Osteoblast (primary cell): ENCODE results near the gene DCST2. TPM values are rescaled to one million over a fixed set of nuclear protein-coding genes. Genes with fewer than 3 reads are reported as not detected.

ENCODE experiments used
- DNase-seq: peaks from one replicate; pipeline ENCODE4 v3.0.0; 2011; ENCODE audit warnings: low spot score, mixed read lengths; ENCODE audit not compliant: insufficient read length; ENCODE audit errors: missing footprints
- H2AFZ ChIP-seq: 2 replicates; pipeline ENCODE4 v1.6.0; 2011; ENCODE audit warnings: mild to moderate bottlenecking, low read length
- H3K27ac ChIP-seq: 2 replicates; pipeline ENCODE4 v1.5.1; 2011; ENCODE audit warnings: mild to moderate bottlenecking, low read depth, low read length, moderate library complexity
- H3K27me3 ChIP-seq: 2 replicates; pipeline ENCODE4 v1.6.0; 2012; ENCODE audit warnings: mild to moderate bottlenecking, control low read depth, inconsistent platforms, low read length, moderate library complexity; ENCODE audit not compliant: insufficient read depth
- H3K36me3 ChIP-seq: 2 replicates; pipeline ENCODE4 v1.5.1; 2011; ENCODE audit warnings: mild to moderate bottlenecking, low read length, control low read depth, moderate library complexity; ENCODE audit not compliant: insufficient read depth
- H3K4me1 ChIP-seq: 2 replicates; pipeline ENCODE4 v1.5.1; 2011; ENCODE audit warnings: mild to moderate bottlenecking, low read length, control low read depth, moderate library complexity; ENCODE audit not compliant: insufficient read depth
- H3K4me2 ChIP-seq: 2 replicates; pipeline ENCODE4 v1.6.0; 2011; ENCODE audit warnings: mild to moderate bottlenecking, low read length; ENCODE audit not compliant: insufficient read depth
- H3K4me3 ChIP-seq: fragments of 200-600 bp; sonication (generic); 3 replicates; pipeline ENCODE4 v1.5.1; 2012; ENCODE audit warnings: mild to moderate bottlenecking, low read length, inconsistent platforms; ENCODE audit not compliant: insufficient read depth
- H3K79me2 ChIP-seq: 2 replicates; pipeline ENCODE4 v1.6.0; 2012; ENCODE audit warnings: mild to moderate bottlenecking, low read length, control low read depth, inconsistent platforms; ENCODE audit not compliant: insufficient read depth
- H3K9me3 ChIP-seq: 2 replicates; pipeline ENCODE4 v1.5.1; 2011; ENCODE audit warnings: low read depth, low read length, control low read depth
- H4K20me1 ChIP-seq: 2 replicates; pipeline ENCODE4 v1.6.0; 2012; ENCODE audit warnings: mild to moderate bottlenecking, low read length, control low read depth; ENCODE audit not compliant: insufficient read depth
- CTCF ChIP-seq: IDR thresholded peaks from 2 replicates; pipeline ENCODE4 v1.5.1; 2011; ENCODE audit warnings: mild to moderate bottlenecking, low read depth, low read length, moderate library complexity; ENCODE audit errors: extremely low read depth
- total RNA-seq: library from RNA; depleted of rRNA; stranded (reverse); fragments of >200 nt; gene quantifications from 2 replicates; pipeline ENCODE4 v1.2.3, GENCODE V29; 2012

Gene DCST2
- total RNA-seq, 1 donor: not detected

- Histone ChIP-seq H4K20me1 (peaks cover 26% of the 10 kb centered on the region), H2AFZ (no peak overlapping the region), H3K4me1 (peaks cover 15% of the 10 kb centered on the region), H3K27me3 (no peaks in the 10 kb centered on the region), H3K9me3 (no peaks in the 10 kb centered on the region), H3K4me2 (no peak overlapping the region), H3K36me3 (peaks cover 15% of the 10 kb centered on the region), H3K27ac (no peak overlapping the region), H3K4me3 (no peak overlapping the region), H3K79me2 (peaks cover 14% of the 10 kb centered on the region)
- TF ChIP-seq CTCF: no peak
- peak; percentile 44 for DNase-seq
Observed at GRCh38 chr1:155016231-155016831, 17.2 kb downstream of the DCST2 start.

GRCh38 chr1:155015527-155016230, 17.9 kb downstream of the DCST2 start:
- peak; percentile 61 for DNase-seq
- H3K27me3 ChIP-seq: no peaks in the 10 kb centered on the region
- TF ChIP-seq CTCF: no peak
- H3K79me2 ChIP-seq: peaks cover 18% of the 10 kb centered on the region
- no peak overlapping the region for H3K4me2 ChIP-seq
- peaks cover 15% of the 10 kb centered on the region for H3K36me3 ChIP-seq
- peaks cover 26% of the 10 kb centered on the region for H4K20me1 ChIP-seq
- no peak overlapping the region for H3K4me3 ChIP-seq
- no peaks in the 10 kb centered on the region for H3K9me3 ChIP-seq
- peaks cover 15% of the 10 kb centered on the region for H3K4me1 ChIP-seq
- H2AFZ ChIP-seq: no peak overlapping the region
- no peak overlapping the region for H3K27ac ChIP-seq

GRCh38 chr1:155014709-155015508, 18.7 kb downstream of the DCST2 start:
- peaks cover 15% of the 10 kb centered on the region for H3K4me1 ChIP-seq
- H3K4me2 ChIP-seq: no peak overlapping the region
- no peak overlapping the region for H3K4me3 ChIP-seq
- peaks cover 15% of the 10 kb centered on the region for H3K36me3 ChIP-seq
- no peak for TF ChIP-seq CTCF
- peak; percentile 43 for DNase-seq
- peaks cover 26% of the 10 kb centered on the region for H3K79me2 ChIP-seq
- H3K9me3 ChIP-seq: no peaks in the 10 kb centered on the region
- H3K27me3 ChIP-seq: no peaks in the 10 kb centered on the region
- H2AFZ ChIP-seq: no peak overlapping the region
- peaks cover 26% of the 10 kb centered on the region for H4K20me1 ChIP-seq
- no peak overlapping the region for H3K27ac ChIP-seq

GRCh38 chr1:155013632-155014031, 19.9 kb downstream of the DCST2 start:
- Histone ChIP-seq H3K27me3 (no peaks in the 10 kb centered on the region), H3K27ac (no peak overlapping the region), H2AFZ (no peak overlapping the region), H3K79me2 (peaks cover 39% of the 10 kb centered on the region), H3K9me3 (no peaks in the 10 kb centered on the region), H3K4me1 (peaks cover 9% of the 10 kb centered on the region), H4K20me1 (peaks cover 23% of the 10 kb centered on the region), H3K4me2 (no peak overlapping the region), H3K36me3 (peaks cover 15% of the 10 kb centered on the region), H3K4me3 (no peak overlapping the region)
- TF ChIP-seq CTCF: no peak
- DNase-seq: no peak
